ENCODE results near the gene KANK2. TPM values are rescaled to one million over a fixed set of nuclear protein-coding genes. Genes with fewer than 3 reads are reported as not detected.
"Not testable (repeated sequence)": the region's sequence is repeated elsewhere in the genome, so short reads cannot be mapped to it uniquely, and the experiment has no call there.

Gene KANK2
- total RNA-seq, 2 experiments from 2014 or later, result 2.3 to 2.8 TPM

DNA sequence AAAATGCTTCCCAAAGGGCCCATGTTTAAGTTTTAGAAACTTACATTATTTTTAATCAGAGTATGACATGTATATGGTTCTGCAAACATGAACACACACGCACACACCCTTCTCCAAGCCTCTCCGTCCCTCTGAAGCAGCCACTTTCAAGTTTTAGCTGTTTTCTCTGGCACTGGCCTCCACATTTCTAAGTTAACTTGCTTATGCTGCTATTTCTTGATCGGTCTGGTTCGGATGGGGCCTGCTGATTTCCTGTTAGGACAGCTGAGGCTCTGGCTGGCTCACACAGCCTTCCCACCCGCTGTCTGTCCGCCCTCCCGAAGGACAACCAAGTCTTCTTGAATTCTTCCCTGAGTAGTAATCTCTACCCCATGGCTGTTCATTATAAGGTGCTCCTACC, 46.2 kb downstream of the KANK2 start:
- Mint-ChIP-seq H3K9me3 (no peaks in the 10 kb centered on the region), H3K27ac (no peak overlapping the region), H3K4me3 (no peak overlapping the region), H3K4me1 (peaks cover 27% of the 10 kb centered on the region), H3K36me3 (ENCODE audit: low read depth) (peaks cover 47% of the 10 kb centered on the region), H3K27me3 (no peaks in the 10 kb centered on the region)
- DNase-seq, result no peak
- CTCF ChIA-PET, result interaction anchor here (1.3 kb wide), 1 partner anchor 116 kb away, joined by 3 read pairs; no protein-coding TSS in a partner anchor
- POLR2A ChIA-PET, result interaction anchor here (0.9 kb wide), 1 partner anchor 9 kb away, joined by 3 read pairs; no protein-coding TSS in a partner anchor

DNA sequence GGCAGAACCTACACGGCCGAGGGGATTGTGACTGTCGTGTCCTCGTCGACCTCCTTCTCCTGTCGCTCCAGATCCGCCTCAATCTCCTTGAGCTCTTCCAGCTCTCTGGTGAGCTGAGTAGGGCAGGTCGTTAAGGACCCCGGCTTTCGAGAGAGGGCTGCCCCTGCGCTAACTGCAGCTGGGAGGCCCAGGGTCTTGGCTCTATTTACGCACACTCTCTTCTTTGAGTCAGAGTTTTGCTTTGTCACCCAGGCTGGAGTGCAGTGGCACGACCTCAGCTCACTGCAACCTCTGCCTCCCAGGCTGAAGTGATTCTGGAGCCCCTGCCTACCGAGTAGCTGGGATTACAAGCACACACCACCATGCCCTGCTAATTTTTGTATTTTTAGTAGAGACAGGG, 49.3 kb downstream of the KANK2 start:
- CTCF ChIA-PET, result no interaction called here
- H3K36me3 Mint-ChIP-seq (ENCODE audit: low read depth), result peaks cover 52% of the 10 kb centered on the region
- no peaks in the 10 kb centered on the region for H3K9me3 Mint-ChIP-seq
- H3K4me3 Mint-ChIP-seq, result no peak overlapping the region
- no peaks in the 10 kb centered on the region for H3K27me3 Mint-ChIP-seq
- POLR2A ChIA-PET, result interaction anchor here (5.3 kb wide), 1 partner anchor 8 kb away, joined by 21 read pairs; the partner anchor contains the start of gene SPC24
- peaks cover 11% of the 10 kb centered on the region for H3K4me1 Mint-ChIP-seq
- DNase-seq, result no peak
- H3K27ac Mint-ChIP-seq, result no peak overlapping the region

DNA sequence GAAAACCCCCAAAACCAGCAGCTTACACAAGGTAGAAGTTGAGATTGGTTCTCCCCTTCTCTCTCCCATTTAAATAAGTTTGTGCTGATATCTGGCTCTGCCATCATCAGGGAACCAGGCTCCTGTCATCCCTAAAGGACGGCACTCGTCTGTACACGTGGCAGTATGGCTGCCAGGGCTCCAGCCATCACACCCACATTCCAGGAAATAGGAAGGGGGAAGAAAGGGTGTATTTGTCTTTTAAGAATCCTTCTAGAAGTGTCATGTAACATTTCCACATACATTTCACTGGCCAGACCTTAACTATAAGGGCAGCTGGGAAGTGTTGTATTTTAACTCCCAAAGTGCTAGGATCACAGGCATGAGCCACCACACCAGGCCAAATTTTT, 51.8 kb downstream of the KANK2 start:
- Mint-ChIP-seq H3K4me1 (no peaks in the 10 kb centered on the region), H3K27ac (no peak overlapping the region), H3K9me3 (no peaks in the 10 kb centered on the region), H3K36me3 (ENCODE audit: low read depth) (peaks cover 40% of the 10 kb centered on the region), H3K4me3 (no peak overlapping the region), H3K27me3 (no peaks in the 10 kb centered on the region)
- no peak for DNase-seq
- POLR2A ChIA-PET, result interaction anchor here (5.3 kb wide), 1 partner anchor 10 kb away, joined by 21 read pairs; the partner anchor contains the start of gene SPC24
- CTCF ChIA-PET, result interaction anchor here (0.9 kb wide), 1 partner anchor 209 kb away, joined by 4 read pairs; no protein-coding TSS in a partner anchor

DNA sequence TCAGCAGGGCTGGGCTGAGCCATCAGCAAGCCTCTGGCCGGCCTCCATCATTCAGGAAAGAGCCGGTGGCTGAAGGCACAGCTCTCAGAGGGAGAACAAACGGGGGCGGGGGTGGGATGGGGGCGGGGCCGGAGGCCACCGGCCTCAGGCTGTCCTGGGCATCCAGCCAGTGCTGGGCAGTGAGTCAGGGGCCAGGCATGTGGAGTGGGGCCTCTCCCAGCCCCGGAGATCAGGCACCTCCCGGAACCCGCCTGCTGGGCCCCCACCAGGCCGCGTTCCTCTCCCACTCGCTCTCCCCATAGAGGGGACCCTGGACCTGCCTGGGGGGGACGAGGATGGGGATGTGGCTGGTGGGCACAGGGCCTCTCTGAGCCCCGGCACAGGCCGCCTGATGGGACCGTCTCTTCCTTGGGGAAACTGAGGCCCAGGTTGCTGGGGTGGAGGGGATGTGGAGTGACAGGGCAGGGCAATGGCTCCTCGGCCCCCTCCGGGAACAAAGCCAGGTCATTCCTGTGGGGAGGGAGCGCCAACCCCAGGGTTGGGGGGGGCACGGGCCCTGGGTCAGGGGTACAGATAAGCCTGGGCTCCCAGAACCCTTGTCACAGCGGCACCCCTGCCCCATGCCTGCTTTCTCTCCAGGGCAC, 54.7 kb downstream of the KANK2 start:
- H3K4me3 Mint-ChIP-seq, result no peak overlapping the region
- peaks cover 8% of the 10 kb centered on the region for H3K4me1 Mint-ChIP-seq
- peaks cover 26% of the 10 kb centered on the region for H3K36me3 Mint-ChIP-seq (ENCODE audit: low read depth)
- ChIA-PET CTCF (no interaction called here), POLR2A (interaction anchor here (5.3 kb wide), 1 partner anchor 13 kb away, joined by 21 read pairs; the partner anchor contains the start of gene SPC24)
- H3K9me3 Mint-ChIP-seq, result no peaks in the 10 kb centered on the region
- no peak overlapping the region for H3K27ac Mint-ChIP-seq
- H3K27me3 Mint-ChIP-seq, result no peaks in the 10 kb centered on the region
- DNase-seq, result no peak

DNA sequence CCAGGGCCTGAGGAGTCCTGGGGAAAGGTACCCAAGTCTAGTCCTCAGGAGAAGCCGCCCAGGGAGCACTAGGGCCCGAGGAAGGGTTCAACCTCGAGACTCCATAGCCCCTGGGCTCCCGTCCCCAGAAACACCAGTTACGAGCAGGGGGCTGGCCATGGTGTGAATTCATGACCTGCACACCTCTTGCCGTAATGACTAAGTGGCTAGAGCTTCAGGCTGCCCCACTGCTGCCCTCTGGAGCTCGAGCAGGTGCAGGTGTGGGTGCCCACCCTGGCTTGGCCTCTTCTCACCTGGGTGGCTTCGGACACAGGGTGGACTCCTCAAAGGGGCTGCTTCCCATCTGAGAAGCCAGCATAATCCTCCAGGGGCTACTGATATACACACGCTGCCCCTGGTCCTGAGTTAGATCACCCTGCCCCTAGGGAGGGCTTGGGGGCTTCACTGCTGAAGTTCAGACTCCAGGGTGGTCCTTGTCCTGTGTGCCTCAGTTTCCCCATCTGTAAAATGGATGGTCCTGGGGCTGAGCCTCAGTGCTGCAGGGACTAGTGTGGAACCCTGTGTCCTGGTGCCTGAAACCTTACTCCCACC, 55.3 kb downstream of the KANK2 start:
- Mint-ChIP-seq H3K27ac (no peak overlapping the region), H3K27me3 (no peaks in the 10 kb centered on the region), H3K9me3 (no peaks in the 10 kb centered on the region), H3K36me3 (ENCODE audit: low read depth) (peaks cover 22% of the 10 kb centered on the region), H3K4me3 (no peak overlapping the region), H3K4me1 (peaks cover 13% of the 10 kb centered on the region)
- CTCF ChIA-PET, result interaction anchor here (0.6 kb wide), 1 partner anchor 192 kb away, joined by 3 read pairs; no protein-coding TSS in a partner anchor
- no peak for DNase-seq
- POLR2A ChIA-PET, result interaction anchor here (0.8 kb wide), 1 partner anchor 9 kb away, joined by 3 read pairs; no protein-coding TSS in a partner anchor

DNA sequence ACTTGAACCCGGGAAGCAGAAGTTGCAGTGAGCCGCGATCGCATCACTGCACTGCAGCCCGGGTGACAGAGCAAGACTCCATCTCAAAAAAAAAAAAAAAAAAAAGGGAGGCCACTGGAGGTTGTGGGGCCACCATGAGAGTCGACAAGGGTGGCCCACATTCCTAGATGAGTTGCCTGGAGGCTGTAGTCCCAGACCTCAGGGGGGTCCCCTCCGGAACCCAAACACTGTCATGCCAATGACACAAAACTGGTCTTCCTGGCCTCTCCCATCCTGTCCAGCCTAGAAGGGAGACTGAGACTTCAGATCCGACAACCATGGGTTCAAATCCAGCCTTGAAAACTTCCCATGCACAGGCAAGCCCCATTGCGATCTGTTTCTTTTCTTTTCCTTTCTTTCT, 56.4 kb downstream of the KANK2 start:
- Mint-ChIP-seq H3K27ac (no peak overlapping the region), H3K4me3 (no peak overlapping the region), H3K9me3 (no peaks in the 10 kb centered on the region), H3K36me3 (ENCODE audit: low read depth) (peaks cover 10% of the 10 kb centered on the region), H3K4me1 (peaks cover 18% of the 10 kb centered on the region), H3K27me3 (no peaks in the 10 kb centered on the region)
- ChIA-PET POLR2A (no interaction called here), CTCF (interaction anchor here (0.7 kb wide), 1 partner anchor 107 kb away, joined by 5 read pairs; no protein-coding TSS in a partner anchor)
- no peak for DNase-seq

DNA sequence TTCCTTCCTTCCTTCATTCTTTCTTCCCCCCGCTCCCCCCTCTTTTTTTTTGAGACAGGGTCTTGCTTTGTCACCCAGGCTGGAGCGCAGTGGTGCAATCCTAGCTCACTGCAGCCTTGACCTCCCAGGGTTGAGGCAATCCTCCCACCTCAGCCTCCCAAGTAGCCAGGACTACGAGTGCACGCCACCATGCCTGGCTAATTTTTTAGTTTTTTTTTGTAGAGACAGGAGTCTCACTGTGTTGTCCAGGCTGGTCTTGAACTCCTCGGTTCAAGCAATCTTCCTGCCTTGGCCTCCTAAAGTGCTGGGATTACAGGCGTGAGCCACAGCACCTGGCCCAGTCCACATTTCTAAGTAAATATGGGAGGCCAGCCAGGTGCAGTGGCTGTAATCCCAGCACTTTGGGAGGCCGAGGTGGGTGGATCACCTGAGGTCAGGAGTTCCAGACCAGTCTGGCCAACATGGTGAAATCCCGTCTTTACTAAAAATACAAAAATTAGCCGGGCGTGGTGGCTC, 57.3 kb downstream of the KANK2 start:
- POLR2A ChIA-PET; DNase-seq; H3K27ac Mint-ChIP-seq; H3K27me3 Mint-ChIP-seq; H3K36me3 Mint-ChIP-seq (ENCODE audit: low read depth); H3K4me3 Mint-ChIP-seq; H3K9me3 Mint-ChIP-seq: not testable (repeated sequence)
- peaks cover 18% of the 10 kb centered on the region for H3K4me1 Mint-ChIP-seq
- CTCF ChIA-PET, result interaction anchor here (0.7 kb wide), 2 partner anchors 106 to 198 kb away, joined by 3 to 5 read pairs; no protein-coding TSS in a partner anchor

DNA sequence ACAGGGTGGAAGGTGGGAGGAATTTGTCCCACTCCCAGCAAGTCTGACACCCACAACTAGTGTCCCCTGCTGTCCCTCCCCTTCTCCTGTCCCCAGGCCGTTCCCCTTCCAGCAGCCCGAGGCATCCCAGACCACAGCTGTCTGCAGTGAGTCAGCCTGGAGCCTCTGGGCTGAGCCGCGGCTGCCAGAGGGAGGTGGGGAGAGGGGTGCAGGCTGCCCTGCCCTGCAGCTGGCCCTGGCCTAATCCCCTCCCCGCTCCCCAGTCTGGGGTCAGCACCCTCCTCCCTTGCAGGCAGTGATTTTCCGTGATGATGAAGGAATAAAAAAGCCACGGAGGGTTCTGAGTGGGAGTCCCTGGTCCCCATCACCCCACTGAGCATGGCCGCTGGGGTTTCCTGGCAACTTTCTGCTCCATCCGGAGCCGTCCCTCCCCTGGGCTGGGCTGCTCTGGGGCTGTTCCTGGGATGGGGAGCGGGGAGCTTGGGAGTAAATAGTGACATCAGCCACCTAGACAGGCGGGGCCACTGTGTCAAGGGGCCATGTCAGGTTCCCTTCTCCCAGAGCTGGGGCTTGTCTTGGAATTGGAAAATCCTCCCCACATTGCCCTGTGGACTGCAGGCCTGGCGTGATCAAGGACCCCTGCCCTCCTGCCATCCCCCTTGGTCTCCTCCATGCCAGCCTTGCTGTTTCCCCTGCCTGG, 58.6 kb downstream of the KANK2 start:
- H3K4me3 Mint-ChIP-seq, result no peak overlapping the region
- H3K9me3 Mint-ChIP-seq, result no peaks in the 10 kb centered on the region
- ChIA-PET CTCF (interaction anchor here (0.6 to 1.7 kb wide), 4 partner anchors 12 to 103 kb away, joined by 3 to 8 read pairs (median 4); partner anchors contain the start of gene SPC24), POLR2A (interaction anchor here (0.6 to 2.7 kb wide), 5 partner anchors 8 to 103 kb away, joined by 3 to 15 read pairs (median 4); partner anchors contain the start of gene SPC24)
- H3K36me3 Mint-ChIP-seq (ENCODE audit: low read depth), result no peaks in the 10 kb centered on the region
- H3K4me1 Mint-ChIP-seq, result peaks cover 18% of the 10 kb centered on the region
- no peaks in the 10 kb centered on the region for H3K27me3 Mint-ChIP-seq
- DNase-seq, result no peak
- H3K27ac Mint-ChIP-seq, result no peak overlapping the region

DNA sequence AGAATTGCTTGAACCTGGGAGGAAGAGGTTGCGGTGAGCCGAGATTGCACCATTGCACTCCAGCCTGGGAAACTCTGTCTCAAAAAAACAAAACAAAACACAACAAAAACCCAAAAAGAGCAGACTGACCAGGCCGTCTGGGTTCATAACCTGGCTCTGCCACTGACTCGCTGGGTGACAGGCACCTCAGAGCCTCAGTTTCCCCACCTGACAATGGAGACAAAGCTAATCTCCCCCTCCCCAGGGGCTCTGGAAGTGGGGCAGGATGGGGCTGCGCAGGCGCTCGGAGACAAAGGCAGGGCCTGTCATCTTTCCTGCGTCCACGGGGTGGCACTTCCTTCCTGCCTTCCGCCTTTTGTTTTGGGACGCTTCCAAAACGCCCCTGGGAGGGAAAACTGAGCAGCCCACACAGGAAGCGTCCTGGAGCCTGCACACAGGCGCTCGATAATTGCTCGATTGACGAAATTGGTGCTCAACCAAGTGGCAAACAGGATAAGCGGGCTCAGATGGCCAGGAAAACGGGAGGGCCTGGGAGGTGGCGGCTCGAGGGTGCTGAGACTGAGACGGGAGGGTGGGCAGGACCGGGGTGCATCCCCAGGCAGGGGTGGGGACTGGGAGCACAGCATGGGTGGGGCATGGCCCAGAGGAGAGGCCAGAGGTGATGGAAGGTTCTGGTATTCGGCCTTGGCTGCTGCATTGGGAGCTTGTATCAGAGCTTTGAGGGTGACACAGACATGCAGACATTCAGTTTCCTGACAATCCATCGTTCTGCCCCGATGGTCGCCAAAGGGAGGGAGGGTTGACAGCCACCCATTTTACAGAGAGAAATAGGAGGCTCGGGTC, 59.6 kb downstream of the KANK2 start:
- ChIA-PET POLR2A (interaction anchor here (0.6 to 2.7 kb wide), 5 partner anchors 7 to 102 kb away, joined by 3 to 15 read pairs (median 4); partner anchors contain the start of gene SPC24), CTCF (interaction anchor here (0.6 to 1.7 kb wide), 5 partner anchors 12 to 187 kb away, joined by 3 to 8 read pairs (median 4); partner anchors contain the start of gene SPC24)
- Mint-ChIP-seq H3K9me3 (no peaks in the 10 kb centered on the region), H3K4me3 (peak overlapping the region; percentile 65), H3K27ac (peak overlapping the region; percentile 30), H3K36me3 (ENCODE audit: low read depth) (peaks cover 7% of the 10 kb centered on the region), H3K4me1 (peaks cover 18% of the 10 kb centered on the region), H3K27me3 (no peaks in the 10 kb centered on the region)
- peak; percentile 59 for DNase-seq

DNA sequence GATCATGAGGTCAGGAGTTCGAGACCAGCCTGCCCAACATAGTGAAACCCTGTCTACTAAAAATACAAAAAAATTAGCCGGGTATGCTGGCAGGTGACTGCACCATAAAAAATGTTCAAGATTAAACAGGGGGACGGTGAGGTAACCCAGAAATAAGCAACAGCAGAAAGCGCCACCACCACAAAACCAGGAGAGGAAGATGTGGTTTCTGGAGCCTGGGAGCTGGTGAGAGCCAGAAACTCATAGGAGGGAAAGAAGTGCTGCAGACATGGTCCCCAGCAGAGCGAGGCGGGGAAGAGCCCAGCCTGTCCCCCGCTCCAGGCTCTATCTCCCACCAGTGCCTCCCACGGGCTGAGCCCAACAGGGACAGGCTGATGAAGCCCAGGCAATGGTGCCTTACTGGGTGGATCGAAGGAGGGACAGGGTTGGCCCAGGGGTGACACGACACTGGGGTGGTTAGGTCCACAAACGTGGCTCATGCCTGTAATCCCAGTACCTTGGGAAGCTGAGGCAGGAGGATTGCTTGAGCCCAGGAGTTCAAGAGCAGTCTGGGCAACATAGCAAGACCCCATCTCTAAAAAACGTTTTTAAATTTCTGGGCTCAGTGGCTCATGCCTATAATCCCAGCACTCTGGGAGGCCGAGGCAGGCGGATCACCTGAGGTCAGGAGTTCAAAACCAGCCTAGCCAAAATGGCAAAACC, 60.8 kb downstream of the KANK2 start:
- Mint-ChIP-seq H3K9me3 (no peaks in the 10 kb centered on the region), H3K27ac (no peak overlapping the region), H3K36me3 (ENCODE audit: low read depth) (peaks cover 15% of the 10 kb centered on the region), H3K4me1 (peaks cover 18% of the 10 kb centered on the region), H3K4me3 (no peak overlapping the region), H3K27me3 (no peaks in the 10 kb centered on the region)
- ChIA-PET POLR2A (interaction anchor here (2.7 kb wide), 1 partner anchor 18 kb away, joined by 15 read pairs; the partner anchor contains the start of gene SPC24), CTCF (interaction anchor here (1.6 to 1.7 kb wide), 2 partner anchors 18 to 101 kb away, joined by 3 to 5 read pairs; no protein-coding TSS in a partner anchor)
- DNase-seq, result no peak

DNA sequence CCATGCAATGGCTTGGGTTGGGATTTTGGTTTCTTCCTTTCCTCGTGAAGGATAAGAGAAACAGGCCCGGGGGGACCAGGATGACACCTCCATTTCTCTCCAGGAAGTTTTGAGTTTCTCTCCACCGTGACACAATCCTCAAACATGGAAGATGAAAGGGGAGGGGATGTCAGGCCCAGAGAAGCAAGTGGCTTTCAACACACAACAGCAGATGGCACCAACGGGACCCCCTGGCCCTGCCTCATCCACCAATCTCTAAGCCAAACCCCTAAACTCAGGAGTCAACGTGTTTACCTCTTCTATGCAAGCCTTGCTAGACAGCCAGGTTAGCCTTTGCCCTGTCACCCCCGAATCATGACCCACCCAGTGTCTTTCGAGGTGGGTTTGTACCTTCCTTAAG, 65.9 kb downstream of the KANK2 start:
- DNase-seq, result no peak
- Mint-ChIP-seq H3K4me1 (peaks cover 5% of the 10 kb centered on the region), H3K36me3 (ENCODE audit: low read depth) (peaks cover 47% of the 10 kb centered on the region), H3K27ac (no peak overlapping the region), H3K27me3 (no peaks in the 10 kb centered on the region), H3K9me3 (no peaks in the 10 kb centered on the region), H3K4me3 (no peak overlapping the region)
- ChIA-PET POLR2A (interaction anchor here (0.9 kb wide), 1 partner anchor 36 kb away, joined by 3 read pairs; no protein-coding TSS in a partner anchor), CTCF (no interaction called here)

Data from activated CD4-positive, alpha-beta memory T cell treated with anti-CD3 and anti-CD28 coated beads, Interleukin-2, amount 10 ng/mL, durations not matched to agents 7 days and 5 days (primary cell).